ENCODE measurements around the gene MARCHF9.

Gene MARCHF9

DNA sequence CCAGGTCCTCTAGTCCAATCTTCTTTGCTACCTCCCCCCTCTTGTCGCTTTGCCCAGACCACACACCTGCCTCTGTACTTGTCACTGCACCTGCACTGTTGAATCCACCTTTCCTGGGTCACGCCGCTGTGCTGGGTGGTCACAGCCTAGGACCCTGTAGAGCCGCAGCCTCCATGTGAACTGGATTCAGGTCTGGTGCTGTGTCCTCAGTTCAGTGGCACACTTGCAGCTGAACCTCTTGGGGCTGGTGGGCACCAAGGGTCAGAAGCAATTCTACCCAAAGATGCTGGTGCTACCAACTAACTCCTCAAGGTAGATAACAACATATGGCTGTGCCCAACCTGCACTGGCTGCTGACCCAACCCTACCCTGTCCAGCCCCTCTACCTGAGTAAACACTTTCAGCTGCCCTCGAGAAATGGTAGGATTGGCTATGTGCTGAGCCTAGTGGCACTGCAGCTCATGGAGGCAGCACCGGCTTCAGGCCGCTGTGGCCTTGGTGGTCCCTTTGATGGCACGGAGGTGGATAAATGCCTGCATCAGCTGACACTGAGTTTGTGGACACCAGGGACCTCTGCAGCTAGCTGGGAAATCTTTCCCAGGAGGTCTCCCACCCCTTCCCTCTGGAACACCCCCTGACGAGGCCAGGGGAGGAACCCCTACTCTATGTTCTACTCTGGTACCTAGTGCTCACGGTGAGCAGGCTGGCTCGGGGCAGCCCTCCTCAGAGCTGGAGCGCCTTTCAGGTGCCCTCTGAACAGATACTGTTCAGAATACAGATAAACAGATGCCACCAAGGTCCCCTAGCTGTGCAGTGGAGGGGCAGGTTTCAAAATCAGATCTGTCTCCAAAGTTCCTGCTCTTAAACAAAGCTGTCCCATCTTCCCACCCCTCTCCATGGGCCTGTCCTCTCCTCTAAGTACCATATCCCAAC lies 30.6 kb upstream of the MARCHF9 start:
- no peak for DNase-seq (ENCODE audit: low read depth in 2 of 2)

GRCh38 chr12:57724936-57725740 lies 29.8 kb upstream of the MARCHF9 start:
- DNase-seq (ENCODE audit: low read depth in 2 of 2): no peak

DNA sequence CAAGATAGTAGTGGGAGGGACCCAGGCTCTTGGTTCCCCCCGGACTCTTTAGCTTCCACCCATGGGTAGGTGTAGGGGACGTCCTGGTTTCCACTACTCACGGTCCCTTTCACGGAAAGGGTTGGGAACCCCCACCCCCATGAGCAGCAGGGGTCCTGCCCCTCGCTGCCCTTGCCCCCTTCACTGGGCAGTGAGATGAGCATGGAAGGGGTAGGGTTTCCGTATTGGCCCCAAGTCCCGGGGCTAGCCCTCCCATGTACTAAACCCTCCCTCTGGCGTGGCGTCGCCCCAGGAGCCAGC lies 29.1 kb upstream of the MARCHF9 start:
- no peak for DNase-seq (ENCODE audit: low read depth in 2 of 2)

DNA sequence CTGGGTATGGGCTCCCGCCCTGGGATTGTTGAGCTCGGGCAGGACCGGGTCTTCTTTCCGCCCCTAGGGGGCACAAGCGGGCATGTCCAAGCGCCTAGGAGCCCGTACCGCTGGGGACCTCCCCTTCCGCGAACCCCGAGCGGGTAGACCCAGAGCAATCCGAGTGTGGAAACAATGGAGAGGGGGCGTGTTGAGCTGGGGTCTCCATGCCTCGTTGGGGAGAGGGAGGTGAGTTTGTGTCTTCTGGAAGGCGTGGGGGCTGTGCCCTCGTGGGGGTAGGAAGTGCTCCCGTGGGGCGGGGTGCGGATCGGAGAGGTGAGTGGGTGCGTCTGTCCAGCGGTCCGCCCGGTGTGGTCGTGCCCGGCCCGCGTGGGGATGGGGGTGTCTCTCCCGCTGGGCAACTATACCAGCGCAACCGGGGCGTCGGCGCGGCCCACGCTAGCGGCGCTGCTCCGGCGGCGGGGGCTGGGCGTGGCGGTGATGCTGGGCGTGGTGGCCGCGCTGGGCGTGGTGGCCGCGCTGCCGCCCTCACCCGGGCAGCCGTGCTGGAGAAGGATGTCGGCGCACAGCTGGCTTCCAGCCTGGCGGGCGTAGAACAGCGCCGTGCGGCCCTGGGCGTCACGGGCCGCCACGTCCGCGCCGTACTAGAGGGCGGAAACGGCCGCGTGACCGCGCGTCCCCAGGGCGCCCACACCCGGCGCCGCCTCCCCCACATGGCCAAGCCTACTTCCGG lies 28.6 kb upstream of the MARCHF9 start:
- no peak for DNase-seq (ENCODE audit: low read depth in 2 of 2)

DNA sequence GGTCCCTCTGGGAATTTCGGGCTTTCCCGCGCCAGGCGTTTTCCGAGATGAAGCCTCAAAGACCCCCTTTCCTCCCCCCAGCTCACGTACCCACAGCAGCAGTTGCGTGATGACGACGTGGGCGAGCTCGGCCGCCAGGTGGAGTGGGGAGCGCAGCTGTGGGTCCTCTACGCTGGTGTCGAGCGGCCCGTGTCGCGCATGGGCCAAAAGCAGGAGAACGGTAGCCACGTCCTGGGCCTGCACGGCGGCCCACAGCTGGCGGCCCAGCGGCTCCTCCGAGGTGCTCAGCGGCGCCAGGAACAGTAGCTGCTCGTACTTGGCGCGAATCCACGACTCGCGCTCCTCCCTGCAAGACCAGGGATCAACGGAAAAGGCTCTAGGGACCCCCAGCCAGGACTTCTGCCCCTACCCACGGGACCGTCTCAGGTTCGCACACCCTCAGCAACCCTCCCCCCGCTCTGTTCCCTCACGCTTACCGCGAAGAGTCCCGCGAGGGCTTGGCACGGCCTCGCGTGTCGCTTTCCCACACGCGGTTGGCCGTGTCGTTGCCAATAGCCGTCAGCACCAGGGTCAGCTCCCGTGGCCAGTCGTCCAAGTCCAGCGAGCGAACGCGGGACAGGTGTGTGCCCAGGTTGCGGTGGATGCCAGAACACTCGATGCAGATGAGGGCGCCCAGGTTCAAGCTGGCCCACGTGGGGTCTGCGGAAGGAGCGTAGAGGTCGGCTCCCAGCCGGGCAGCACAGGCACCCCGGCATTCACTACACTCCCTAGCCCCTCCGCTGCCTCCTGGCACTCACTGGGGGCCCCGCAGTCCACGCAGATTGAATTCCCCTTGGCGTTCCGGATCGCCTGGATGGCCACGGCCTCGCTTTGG lies 27.8 kb upstream of the MARCHF9 start:
- no peak for DNase-seq (ENCODE audit: low read depth in 2 of 2)

GRCh38 chr12:57727758-57728395 lies 27.0 kb upstream of the MARCHF9 start:
- DNase-seq (ENCODE audit: low read depth in 2 of 2): no peak

DNA sequence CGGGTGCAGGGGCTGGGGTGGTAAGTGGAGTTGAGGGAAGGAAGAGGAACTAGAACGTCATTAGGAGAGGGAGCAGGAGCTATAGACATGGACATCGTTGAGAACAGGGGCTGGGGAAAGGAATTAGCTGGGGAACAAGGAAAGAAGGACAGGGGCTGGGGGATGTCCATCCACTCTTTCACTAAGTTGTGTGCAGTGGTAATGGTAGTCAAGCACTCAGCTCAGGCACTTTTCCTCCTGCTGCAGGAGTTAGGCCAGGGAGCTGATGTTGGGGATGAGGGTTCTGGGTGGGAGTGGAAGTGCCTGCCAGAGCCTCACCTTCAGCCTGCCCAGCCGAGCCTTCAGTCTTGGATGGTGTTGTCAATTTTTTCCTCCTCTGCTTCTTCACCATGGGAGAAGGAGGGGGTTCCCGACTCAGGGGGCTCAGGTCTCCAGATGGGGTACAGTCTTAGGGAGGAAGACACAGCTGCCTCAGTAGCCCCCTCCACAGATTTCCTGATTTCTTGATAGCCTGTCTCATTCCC lies 25.5 kb upstream of the MARCHF9 start:
- DNase-seq (ENCODE audit: low read depth in 2 of 2): no peak

- DNase-seq (ENCODE audit: low read depth in 2 of 2): no peak
Observed at GRCh38 chr12:57730336-57731067, 24.4 kb upstream of the MARCHF9 start.

DNA sequence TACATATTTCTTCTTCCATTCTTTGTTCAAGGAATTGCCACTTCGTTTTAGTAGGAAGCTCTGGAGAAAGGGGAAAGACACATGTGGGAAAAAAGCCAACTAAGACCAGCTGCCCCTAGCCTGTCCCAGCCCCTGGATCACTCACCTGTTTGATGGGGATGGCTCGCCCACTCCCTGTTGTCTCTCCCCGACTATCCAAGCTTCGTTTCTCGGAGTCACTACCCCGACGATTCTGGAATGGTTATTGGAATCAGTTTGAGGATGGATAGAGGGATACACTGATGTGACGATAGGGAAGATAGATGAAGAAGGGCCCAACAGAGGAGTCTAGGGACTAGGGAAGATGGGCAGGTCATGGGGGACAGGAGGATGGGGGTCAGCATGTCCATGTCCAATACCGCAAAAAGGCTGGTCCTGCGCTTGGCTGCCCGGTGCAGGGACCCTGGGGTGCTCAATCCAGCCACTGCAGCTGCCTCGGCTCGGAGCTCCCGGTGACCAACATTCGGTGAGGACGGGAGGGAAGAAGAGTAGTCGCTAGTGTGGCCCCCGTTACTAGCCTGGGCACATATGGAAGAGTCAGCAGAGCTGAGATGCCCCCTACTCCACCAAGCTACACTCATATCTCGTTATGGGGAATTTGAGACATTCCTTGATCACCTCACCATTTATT lies 23.4 kb upstream of the MARCHF9 start:
- no peak for DNase-seq (ENCODE audit: low read depth in 2 of 2)

GRCh38 chr12:57732270-57732669 lies 22.6 kb upstream of the MARCHF9 start:
- DNase-seq (ENCODE audit: low read depth in 2 of 2): no peak

GRCh38 chr12:57732726-57733593 lies 21.9 kb upstream of the MARCHF9 start:
- no peak for DNase-seq (ENCODE audit: low read depth in 2 of 2)

DNA sequence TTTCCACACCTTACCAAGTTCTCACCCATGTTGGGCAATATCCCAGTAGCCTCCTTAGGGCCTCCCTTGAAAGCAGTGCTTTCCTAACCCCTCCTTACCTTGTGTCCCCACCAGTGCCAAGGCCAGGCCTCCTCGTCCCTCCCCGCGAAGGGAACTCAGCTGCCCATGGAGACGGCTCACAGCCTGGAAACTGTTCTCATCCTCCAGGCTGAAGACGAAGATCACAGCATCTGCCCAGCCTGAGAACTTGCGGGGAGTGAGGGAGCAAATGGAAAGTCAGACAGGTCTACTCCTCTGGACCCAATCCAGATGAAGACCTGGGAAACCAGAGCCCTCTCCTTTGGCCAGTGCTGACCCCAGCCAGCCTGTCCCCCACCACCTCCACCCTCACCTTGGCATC lies 21.0 kb upstream of the MARCHF9 start:
- no peak for DNase-seq (ENCODE audit: low read depth in 2 of 2)

- DNase-seq (ENCODE audit: low read depth in 2 of 2): no peak
Observed at GRCh38 chr12:57734591-57734990, 20.3 kb upstream of the MARCHF9 start.

GRCh38 chr12:57735198-57735855 lies 19.6 kb upstream of the MARCHF9 start:
- no peak for DNase-seq (ENCODE audit: low read depth in 2 of 2)

GRCh38 chr12:57735952-57736740 lies 18.8 kb upstream of the MARCHF9 start:
- no peak for DNase-seq (ENCODE audit: low read depth in 2 of 2)

DNA sequence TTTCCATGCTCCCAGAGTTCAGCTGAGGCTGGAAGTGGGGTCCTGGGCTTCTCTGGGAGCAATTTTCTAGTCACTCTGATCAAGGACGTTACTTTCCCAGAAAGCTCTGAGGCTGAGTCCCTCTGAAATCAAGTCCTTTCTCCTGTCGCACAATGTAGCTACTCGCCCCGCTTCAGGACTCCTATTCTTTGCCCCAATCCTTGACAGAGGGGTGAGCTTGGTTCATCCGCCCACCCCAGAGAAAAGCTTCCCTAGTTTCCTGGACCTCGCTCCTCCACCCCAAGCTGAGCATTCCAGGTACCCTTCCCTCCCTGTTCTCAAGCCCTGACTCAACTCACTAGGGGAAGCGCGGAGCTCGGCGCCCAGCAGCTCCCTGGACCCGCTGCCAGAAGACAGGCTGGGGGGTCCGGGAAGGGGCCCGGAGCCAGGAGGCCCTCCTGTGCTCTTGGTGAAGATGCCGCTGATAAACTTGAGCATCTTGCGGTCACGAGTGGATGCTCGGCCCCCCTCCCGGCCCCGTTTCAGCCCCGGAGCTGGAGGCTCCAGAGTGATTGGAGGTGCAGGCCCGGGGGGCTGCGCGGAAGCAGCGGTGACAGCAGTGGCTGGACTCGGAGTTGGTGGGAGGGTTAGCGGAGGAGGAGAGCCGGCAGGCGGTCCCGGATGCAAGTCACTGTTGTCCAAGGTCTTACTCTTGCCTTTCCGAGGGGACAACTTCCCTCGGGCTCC lies 18.0 kb upstream of the MARCHF9 start:
- no peak for DNase-seq (ENCODE audit: low read depth in 2 of 2)
